T-helper 9 cell (primary cell): ENCODE data around the gene PHLDB1.

Experiments
- DNase-seq: peaks from one replicate; pipeline ENCODE4 v3.0.0-alpha.2; 2020

PHLDB1 gene

DNA sequence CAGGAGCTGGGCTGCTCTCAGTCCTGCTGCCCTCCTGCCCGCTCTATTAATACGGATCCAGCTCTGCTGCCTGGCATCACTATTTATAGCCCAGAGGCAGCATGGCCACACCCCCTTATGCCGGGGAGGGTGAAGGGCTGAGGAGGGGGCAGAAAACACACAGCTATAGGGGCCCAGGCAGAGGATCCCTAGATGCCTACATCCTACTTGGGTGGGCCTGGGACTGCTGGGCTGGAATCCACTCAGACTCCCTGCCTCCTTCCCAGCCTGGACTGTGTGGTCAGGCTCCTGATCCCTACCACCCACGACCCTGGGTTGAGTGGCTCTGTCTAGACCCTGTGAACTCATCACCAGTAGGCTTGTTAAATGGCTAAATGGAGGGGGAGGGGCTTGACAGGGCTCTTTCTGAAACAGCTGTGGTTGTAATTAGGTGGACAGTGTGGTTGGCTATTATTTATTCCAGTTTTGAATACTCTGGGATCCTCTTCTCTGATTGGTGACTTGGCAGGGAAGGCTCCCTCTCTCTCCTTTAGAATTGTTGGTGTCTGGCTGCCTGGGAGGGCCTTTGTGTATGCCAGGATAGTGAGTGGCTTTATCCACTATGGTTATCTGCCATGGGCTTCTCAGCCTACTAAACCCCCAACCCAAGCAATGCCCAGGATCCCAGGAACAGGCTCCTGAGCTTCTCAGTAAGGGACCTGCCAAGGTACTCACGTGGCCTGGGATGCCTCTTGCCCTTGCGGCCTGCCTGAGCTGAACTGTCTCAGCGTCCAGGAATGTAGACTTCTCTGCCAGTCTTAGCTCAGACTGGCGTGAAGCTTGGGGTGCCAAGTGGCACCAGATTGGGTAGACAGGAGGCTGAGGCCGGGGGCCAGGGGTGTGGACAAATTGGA, 15.2 kb downstream of the PHLDB1 start:
- DNase-seq: no peak

DNA sequence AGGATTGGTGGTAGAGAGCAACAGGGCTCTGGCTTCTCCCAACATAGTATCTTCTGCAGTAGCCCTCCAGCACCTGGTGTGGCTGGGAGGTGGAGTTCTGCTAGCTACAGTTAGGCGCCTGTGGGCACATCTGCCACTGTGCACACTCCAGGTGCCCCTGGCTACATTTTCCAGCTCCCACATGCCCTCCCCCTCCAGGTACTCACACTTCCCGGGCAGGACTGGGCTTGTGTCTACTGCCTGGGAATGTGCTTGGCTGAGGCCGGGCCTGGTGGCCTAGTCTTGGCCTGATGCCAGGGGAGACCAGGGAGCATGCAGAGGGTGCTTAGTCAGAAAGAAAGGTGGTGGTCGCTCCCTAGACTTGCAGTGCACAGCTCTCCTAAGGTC, 15.8 kb downstream of the PHLDB1 start:
- no peak for DNase-seq

DNA sequence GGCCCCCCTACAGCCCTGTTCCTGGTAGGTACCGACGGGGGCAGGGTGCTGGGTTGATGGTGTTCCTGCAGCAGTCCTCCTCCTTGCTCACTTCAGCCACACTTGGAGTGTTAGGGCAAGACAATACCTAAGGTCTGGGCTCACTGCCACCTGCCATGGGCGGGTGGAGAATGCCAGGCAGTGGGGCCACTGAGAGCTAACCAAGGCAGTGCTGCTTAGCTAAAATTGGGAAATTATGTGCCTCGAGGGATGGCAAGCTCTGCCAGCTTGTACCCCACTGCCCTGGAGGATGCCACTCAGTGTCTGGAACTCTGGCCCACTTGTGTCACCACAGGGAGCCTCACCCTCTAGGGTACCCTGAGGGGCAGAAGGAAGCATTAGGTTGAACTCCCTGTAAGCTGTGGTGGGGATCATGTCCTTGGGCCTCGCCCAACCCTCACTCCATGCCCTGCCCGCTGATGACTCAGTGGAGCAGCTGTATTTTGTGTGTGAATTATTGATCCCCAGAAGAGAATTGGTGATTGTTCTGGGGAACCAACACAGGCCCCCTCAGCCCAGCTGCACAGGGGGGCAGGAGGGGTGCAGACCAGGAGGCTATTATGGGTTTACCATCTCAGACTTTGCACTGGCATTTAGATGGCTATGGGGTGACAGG, 17.7 kb downstream of the PHLDB1 start:
- no peak for DNase-seq

DNA sequence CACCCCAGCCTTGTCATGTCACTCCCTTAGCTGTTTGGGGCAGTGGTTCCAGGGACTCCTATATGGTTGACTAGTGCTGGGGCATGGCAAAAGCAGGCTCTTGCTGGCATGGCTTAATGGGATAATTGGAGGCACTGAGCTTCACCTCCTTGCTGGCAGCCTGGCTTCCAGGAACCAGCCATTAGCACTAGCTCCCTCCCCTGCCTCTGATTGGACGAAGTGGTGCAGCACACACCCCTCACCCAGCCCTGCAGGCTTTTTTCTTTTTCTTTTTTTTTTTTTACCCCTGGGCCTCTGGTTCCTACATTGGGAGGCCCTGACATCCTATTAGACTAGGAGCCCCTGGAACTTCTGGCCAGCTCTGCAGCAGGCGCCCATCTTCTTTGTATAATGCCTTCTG, 18.6 kb downstream of the PHLDB1 start:
- DNase-seq: no peak

DNA sequence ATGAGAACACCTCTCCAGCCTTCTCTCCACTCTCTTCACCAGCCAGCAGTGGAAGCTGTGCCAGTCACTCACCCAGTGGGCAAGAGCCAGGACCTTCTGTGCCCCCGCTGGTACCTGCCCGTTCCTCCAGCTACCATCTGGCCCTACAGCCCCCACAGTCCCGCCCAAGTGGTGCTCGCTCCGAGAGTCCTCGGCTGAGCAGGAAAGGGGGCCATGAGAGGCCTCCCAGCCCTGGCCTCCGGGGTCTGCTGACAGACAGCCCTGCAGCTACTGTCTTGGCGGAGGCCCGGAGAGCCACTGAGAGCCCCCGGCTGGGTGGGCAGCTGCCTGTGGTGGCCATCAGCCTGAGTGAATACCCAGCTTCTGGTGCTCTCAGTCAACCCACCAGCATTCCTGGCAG, 20.2 kb downstream of the PHLDB1 start:
- no peak for DNase-seq

DNA sequence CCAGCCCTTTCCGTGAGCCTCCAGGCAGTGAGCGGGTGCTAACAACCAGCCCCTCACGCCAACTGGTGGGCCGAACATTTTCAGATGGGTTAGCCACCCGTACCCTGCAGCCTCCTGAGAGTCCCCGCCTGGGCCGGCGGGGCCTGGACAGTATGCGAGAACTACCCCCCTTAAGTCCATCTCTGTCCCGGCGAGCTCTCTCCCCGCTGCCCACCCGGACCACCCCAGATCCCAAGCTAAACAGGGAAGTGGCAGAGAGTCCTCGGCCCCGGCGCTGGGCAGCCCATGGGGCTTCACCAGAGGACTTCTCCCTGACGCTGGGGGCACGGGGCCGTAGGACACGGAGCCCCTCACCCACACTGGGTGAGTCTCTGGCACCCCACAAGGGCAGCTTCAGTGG, 20.6 kb downstream of the PHLDB1 start:
- DNase-seq: no peak

DNA sequence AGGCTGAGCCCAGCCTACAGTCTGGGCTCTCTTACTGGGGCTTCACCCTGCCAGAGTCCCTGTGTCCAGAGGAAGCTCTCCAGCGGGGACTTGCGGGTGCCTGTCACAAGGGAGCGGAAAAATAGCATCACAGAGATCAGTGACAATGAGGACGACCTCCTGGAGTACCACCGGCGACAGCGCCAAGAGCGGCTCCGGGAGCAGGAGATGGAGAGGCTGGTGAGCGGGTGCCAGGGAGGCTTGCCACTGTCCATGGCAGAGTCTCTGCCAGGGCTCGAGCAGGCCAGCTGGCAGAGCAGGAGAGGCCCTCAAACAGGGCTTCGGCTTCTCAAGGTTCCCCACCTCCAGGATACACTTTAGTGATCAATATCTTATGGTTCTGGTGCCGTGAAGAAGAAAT, 21.0 kb downstream of the PHLDB1 start:
- no peak for DNase-seq

DNA sequence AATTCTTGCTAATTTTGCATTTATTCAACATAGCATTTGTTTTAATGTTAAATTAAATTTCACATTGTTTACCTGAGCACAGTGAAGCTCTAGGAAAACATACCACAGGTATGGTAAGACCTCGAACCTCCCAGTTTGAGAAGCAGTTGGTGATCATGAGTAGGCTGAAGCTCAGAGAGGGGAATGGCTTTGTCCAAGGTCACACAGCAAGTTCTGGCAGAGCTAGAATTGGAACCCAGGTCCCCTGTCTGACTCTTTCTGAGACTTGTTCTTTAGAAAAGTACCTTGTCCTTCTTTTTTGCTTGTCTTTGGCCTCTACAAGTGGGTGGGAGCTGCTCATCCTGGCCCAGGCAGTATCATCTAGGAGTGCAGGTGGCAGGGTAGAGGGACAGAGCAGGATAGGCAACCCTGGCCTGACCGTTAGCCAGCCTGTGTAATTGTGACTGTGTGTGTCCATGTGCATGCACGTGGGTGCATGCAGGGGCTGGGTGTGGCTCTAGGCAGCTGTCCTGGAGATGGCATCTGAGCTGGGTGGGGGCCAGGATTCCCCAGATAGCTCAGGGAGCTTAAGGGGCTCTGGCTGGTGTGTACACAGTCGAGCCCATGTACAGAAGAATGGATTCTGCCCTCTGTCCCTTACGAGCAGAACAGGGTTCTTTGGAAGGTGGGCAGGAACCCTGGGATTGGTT, 21.6 kb downstream of the PHLDB1 start:
- DNase-seq: no peak

DNA sequence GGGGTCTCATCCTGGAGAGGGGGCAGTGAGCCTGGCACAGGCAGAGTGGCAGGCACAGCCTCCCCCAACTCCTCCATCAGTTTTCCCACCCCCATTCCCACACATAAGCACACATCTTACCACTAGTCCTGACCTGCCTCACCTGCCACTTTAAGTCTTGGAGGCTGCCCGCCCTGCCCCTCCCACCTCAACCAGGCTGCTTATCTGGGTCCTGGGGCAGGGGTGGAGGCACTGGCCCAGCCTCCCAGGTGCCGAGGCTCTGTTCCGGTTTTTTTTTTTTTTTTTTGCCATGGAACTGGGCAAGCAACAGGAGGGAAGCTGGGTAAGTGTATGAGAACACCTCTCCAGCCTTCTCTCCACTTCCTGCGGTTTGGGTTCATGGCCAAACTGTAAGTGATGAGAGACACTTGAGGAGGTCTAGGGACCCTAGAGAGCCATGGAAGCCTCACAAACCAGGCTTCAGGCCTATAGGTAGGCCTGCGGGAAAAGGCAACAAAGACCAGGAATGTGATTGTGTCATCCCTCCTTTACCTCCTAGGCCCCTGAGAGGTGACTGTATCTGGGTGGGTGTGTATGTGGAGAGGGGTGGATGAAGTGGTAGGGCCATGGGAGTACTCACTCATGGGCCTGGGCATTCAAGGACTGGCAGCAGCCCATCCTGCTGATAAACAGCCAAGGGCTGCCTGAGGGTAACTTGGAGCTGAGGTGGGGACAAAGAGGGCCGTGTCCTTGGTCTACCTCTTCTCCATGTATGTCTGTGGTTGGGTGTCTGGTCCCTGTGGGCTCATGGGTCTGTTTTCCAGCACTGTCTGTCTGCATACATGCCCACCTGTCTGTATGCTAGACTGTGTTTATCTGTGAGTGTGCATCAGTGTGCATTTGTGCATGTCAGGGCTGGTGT, 22.6 kb downstream of the PHLDB1 start:
- no peak for DNase-seq

DNA sequence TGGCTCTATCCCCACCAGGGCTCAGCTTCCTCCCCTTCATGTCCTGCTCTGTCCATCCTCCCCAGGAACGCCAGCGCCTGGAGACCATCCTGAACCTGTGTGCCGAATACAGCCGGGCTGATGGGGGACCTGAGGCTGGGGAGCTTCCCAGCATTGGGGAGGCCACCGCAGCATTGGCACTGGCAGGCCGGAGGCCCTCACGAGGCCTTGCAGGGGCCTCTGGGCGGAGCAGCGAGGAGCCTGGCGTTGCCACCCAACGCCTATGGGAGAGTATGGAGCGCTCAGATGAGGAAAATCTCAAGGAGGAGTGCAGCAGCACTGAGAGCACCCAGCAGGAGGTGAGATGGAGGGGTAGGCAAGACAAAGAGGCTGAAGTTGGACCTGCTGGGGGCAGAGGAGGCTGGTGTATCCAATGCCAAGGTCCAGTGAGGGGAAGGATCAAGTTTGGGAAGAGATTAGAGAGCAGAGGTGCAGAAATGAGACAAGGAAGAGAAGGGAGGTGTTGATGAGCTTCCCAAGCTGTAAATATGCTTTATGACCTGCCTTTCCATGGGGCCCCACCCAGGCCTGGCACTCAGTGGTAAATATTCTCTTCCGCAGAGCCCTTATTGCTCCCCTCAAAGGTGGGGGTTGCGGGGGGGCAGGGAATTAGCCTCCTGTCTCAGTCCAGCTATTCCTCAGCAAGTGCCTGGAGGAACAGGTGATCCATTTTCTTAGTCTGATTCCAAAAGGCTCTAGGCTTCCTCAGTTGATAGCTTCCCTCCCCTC, 23.9 kb downstream of the PHLDB1 start:
- no peak for DNase-seq

DNA sequence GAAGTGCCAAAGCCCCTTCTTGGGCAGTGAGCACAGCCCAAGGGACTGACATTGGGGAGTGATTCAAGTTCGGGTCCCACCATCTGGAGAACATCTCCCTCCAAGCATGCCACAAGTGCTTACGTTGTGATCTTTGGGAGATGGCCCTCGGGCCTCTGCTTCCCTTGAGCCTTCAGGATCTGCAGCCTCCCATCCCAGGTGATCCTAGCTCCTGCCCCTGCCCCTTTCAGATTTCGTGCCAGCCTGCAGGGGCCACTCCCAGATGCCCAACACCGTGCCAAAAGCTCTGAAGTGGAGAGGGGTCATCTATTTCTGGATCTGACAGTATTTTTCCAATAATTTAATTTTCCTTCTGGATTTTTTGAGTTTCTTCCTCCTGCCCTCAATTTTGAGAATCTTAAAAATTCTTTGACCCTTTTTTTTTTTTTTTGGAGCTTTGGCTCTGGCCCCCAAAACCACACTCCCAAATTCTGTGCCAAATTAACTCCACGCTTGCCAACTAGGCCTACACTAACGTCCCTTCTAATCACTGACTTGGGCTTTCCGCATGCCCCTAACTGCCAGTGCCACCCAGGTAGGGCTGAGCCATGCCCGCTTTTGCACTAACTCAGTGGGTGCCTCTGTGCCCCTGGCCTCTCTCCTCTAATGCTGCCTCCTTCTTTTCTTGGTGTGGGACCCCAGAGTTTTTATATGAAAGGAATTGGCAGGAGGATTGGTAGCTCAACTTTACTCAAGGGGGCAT, 25.3 kb downstream of the PHLDB1 start:
- DNase-seq: no peak

DNA sequence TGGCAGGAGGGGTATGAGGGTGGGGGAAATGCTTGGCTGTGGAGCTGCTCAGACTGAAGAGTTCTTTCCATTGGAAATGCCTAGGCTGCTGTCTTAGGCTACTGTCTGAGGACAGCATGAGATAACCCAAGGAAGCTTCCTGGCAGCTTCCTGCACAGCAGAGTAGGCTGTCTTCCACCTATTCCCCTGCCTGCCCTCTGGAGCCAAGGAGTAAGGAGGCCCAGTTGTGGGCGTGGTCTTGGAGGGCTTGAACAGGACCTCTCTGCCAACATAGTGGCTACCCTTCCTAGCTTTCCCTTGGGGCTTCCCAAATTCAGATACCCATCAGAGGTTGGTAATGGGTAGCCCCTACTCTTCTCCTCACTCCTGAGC, 25.9 kb downstream of the PHLDB1 start:
- DNase-seq: no peak

DNA sequence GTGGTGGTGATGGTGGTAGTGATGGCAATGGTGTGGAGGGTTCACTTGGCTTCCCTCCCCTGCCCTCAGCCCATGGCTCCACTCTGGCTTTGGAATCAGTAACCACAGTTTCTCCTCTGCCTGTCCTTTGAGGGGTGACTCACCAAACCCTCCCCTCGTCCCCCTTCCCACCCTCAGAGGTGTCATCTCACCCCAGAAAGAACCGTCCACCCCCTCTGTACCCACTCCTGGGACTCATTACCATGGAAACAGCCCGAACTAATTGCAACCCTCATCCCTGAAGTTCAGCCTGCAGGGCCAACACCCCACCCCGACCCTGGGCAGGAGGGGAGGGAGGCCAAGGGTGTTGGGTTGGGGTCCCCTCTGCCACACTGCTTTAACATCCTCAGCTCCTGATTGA, 26.6 kb downstream of the PHLDB1 start:
- DNase-seq: no peak

DNA sequence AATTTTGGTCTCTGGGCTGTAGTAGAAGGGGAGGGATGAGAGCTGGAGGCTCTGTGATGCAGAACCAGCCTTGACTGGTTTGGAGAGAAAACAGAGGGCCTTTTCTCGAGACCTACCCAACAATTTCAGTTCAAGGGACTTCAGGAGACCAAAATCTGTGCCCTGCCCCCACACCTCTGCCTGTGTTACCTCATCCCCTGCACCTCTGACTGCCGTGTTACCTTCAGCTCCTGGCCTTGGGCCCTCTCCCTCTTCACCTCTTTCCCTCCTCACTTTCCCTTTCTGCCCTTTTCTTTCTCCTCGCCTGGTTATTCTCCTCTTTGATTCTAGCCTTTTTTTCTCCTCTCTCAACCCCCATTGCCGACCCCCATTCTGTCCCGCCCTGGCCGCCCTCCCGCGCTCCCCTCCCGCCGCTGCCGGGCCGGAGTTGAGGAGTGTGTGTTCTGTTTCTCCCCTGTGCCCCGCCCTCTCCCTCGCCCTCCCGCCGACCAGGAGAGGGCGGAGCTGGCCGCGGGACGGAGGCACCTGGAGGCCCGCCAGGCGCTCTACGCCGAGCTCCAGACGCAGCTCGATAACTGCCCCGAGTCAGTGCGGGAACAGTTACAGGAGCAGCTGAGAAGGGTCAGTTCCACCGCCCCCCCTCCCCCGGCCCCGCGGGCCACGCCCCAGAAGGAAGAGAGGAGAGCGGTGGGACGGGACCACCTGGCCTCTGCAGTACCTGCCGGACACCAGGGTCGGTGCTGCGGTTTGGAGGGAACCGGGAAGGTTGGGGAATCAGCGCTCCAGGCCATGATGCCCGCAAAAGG, 27.2 kb downstream of the PHLDB1 start:
- no peak for DNase-seq

DNA sequence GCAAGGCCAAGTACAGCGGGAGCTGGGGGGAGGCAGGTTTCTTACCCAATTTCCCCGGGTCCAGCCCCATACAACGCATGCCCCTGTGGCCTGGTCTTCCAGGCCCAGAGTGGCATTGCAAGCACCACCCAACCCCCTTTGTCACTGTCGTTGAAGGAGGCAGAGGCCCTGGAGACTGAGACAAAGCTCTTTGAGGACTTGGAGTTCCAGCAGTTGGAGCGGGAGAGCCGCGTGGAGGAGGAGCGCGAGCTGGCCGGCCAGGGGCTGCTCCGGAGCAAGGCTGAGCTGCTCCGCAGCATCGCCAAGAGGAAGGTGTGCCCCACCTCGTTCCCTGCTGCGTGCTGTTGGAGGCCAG, 27.8 kb downstream of the PHLDB1 start:
- no peak for DNase-seq

DNA sequence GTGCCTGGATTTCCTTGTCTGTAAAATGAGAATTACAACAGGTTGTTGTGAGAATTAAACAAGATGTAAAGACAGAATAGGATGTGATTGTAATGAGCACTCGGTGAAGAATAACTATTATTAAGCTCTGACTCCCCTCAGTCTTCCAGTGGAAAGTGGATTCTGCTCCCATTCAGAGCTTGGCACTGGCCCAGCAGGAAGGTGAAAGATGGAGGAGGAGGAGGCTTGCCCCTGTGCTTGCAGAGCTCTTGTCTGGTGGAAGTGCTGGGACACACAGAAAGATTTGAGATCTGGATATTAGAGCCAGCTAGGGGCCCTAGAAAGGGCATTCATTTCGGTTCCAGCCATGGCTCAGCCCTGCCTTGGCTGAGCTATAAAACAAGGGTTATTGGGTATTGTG, 28.2 kb downstream of the PHLDB1 start:
- DNase-seq: no peak

DNA sequence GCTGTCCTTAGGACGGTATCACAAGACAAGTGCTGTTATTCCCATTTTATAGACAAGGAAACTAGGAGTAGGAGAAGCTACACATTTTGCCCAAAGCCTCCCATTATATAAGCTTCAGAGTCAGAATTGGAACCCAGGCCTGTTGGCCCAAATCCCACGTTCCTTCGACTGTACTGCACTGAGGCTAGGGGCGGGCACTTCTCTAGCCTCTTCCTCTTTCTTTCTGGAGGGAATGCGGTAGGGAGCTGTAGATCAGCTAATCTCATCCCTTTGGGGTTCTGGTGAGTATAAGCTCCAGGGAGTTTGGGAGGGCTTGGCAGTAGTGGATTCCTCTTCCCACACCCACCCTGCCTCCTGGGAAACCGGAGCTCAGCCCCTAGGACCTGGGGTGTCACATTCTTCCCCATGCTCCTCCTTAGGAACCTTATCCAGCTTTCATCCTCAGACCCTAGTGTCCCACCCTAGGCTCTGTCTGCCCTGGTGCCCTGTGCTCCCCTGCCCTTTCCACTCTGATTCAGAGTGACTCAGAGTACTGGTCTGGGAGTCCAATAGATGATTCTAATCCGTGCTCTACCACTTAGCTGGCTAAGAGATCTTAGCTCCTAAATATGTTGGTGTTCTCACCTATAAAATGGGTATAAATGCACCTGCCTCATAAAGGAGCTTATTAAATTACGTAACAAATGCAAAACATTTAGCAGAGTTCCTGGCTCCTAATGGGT, 29.3 kb downstream of the PHLDB1 start:
- DNase-seq: no peak

DNA sequence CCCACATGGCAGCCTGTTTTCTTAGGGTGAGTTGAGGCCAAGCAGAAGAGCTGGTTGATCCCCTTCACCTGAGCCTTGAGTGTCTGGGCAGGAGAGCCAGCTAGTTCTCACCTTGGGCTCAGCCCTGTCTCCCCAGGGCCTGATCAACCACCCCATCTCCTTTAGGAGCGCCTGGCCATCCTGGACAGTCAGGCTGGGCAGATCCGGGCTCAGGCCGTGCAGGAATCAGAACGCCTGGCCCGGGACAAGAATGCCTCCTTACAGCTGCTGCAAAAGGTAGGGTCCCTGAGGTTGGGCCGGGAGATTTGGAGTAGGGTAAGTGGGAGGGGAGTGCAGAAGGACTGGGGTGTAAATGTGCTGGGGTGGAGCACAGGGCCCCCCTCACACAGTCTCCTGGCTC, 31.3 kb downstream of the PHLDB1 start:
- DNase-seq: no peak

DNA sequence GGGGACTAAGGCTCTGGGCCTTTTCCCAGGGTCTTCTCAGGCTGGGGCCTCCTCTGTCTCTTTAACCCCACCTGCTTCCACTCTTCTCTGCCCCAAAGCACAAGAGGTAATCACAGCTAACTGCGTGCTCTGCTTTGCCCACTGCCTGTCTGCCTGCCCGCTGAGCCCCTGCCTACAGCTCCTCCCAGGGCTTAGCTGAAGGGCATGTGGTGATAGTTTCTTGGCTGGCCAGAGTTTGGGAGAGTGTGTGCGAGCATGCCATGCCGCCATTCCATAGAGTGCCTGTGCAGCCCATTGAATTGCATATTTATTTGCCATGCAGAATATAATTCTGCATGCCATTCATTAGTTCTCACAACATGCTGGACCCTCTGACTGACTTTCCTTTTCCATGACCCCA, 32.5 kb downstream of the PHLDB1 start:
- no peak for DNase-seq
